ENCODE results near the gene TOR1AIP2. TPM values are rescaled to one million over a fixed set of nuclear protein-coding genes. Genes with fewer than 3 reads are reported as not detected.

TOR1AIP2 gene
- total and polyA plus RNA-seq, 12 donors: 18.9 to 182 (median 134) TPM

DNA sequence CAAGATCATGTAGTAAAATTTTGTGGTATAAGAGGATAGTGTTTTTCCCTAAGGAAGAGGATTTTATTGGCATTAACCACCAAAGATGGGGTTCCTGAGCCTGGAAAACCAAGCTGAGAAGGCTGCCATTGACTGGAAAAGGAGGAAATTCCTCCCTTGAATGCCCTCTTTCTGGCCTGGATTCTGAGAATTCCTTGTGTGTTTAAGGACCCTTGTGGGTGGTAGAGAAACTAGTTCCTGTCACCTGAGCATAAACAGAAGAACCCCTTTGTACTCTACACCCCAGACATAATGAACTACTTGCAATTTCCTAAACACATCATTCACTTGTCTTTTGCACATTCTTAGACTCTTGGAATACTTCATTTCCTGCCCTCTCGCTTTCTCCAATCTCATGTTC, 43.9 kb upstream of the TOR1AIP2 start:
- WGBS, 4 donors: 66 to 82% (median 73%) methylated on average over 1 of the region's 1 CpG
- no peak for TF ChIP-seq POLR2A (IDR thresholded peaks at IDR 0.05)
- TF ChIP-seq, protein P1, sequence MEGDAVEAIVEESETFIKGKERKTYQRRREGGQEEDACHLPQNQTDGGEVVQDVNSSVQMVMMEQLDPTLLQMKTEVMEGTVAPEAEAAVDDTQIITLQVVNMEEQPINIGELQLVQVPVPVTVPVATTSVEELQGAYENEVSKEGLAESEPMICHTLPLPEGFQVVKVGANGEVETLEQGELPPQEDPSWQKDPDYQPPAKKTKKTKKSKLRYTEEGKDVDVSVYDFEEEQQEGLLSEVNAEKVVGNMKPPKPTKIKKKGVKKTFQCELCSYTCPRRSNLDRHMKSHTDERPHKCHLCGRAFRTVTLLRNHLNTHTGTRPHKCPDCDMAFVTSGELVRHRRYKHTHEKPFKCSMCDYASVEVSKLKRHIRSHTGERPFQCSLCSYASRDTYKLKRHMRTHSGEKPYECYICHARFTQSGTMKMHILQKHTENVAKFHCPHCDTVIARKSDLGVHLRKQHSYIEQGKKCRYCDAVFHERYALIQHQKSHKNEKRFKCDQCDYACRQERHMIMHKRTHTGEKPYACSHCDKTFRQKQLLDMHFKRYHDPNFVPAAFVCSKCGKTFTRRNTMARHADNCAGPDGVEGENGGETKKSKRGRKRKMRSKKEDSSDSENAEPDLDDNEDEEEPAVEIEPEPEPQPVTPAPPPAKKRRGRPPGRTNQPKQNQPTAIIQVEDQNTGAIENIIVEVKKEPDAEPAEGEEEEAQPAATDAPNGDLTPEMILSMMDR (IDR thresholded peaks at IDR 0.05): no peak
- no peaks in the 10 kb centered on the region for H3K27me3 ChIP-seq
- peak overlapping the region in 1 of 5 donors; percentile 36 for H3K27ac ChIP-seq
- peaks cover 0 to 32% of the 10 kb centered on the region in 2 donors for H3K36me3 ChIP-seq (replicated peaks in 1 of 2)
- peaks cover 0 to 14% of the 10 kb centered on the region in 2 donors for H3K4me1 ChIP-seq (replicated peaks in 1 of 2)
- no peak for DNase-seq
- intact Hi-C loops (cut with DNase I): no loop called here
- no peaks in the 10 kb centered on the region for H3K9me3 ChIP-seq (replicated peaks in 1 of 3)
- no peak overlapping the region for H3K4me3 ChIP-seq

DNA sequence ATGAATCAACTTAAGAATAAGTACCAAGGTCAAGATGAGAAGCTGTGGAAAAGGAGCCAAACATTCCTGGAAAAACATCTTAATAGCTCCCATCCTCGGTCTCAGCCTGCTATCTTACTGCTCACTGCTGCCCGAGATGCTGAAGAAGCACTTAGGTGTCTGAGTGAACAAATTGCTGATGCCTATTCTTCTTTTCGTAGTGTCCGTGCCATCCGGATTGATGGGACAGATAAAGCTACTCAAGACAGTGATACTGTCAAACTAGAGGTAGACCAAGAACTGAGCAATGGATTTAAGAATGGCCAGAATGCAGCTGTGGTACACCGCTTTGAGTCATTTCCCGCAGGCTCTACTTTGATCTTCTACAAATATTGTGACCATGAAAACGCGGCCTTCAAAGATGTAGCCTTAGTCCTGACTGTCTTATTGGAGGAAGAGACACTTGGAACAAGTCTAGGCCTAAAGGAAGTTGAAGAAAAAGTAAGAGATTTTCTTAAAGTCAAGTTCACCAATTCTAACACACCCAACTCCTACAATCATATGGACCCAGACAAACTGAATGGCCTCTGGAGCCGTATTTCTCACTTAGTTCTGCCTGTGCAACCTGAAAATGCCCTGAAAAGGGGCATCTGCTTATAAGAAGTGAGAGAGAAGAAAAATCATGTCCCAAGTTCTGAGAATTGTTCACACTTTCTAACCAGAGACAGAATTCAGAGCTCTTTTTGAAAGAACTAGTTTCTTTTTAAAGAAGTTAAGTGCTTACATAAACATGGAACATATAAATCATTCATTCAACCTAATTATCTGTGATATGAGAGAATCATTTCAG, 40.2 kb upstream of the TOR1AIP2 start:
- WGBS, 4 donors: 81 to 83% (median 82%) methylated on average over 10 of the region's 10 CpGs
- no peak for DNase-seq
- TF ChIP-seq POLR2A (IDR thresholded peaks at IDR 0.05): no peak
- TF ChIP-seq, protein P1 (IDR thresholded peaks at IDR 0.05): no peak
- intact Hi-C loops (cut with DNase I): loop anchor here in 1 of 2 donors (10.0 kb wide), 1 partner anchor 97 kb away; no protein-coding TSS in a partner anchor
- Histone ChIP-seq H3K9me3 (replicated peaks in 1 of 3) (no peaks in the 10 kb centered on the region), H3K36me3 (replicated peaks in 1 of 2) (peaks cover 0 to 61% of the 10 kb centered on the region in 2 donors), H3K4me1 (replicated peaks in 1 of 2) (peaks cover 0 to 14% of the 10 kb centered on the region in 2 donors), H3K27me3 (no peaks in the 10 kb centered on the region), H3K27ac (no peak overlapping the region), H3K4me3 (no peak overlapping the region)

- H3K36me3 ChIP-seq (replicated peaks in 1 of 2): peaks cover 0 to 59% of the 10 kb centered on the region in 2 donors
- no peak overlapping the region for H3K4me3 ChIP-seq
- no peak overlapping the region for H3K27ac ChIP-seq
- no peak for DNase-seq
- H3K27me3 ChIP-seq: no peaks in the 10 kb centered on the region
- intact Hi-C loops (cut with DNase I): loop anchor here in 1 of 2 donors (10.0 kb wide), 1 partner anchor 103 kb away; no protein-coding TSS in a partner anchor
- H3K4me1 ChIP-seq (replicated peaks in 1 of 2): no peaks in the 10 kb centered on the region
- 96 to 100% (median 97%) methylated on average over 3 of the region's 3 CpGs for WGBS, 4 donors
- H3K9me3 ChIP-seq (replicated peaks in 1 of 3): no peaks in the 10 kb centered on the region
- TF ChIP-seq POLR2A (IDR thresholded peaks at IDR 0.05): no peak
- TF ChIP-seq, protein P1 (IDR thresholded peaks at IDR 0.05): no peak
Observed at GRCh38 chr1:179911812-179912211, 34.2 kb upstream of the TOR1AIP2 start.

GRCh38 chr1:179910934-179911333, 33.3 kb upstream of the TOR1AIP2 start:
- Histone ChIP-seq H3K9me3 (replicated peaks in 1 of 3) (no peaks in the 10 kb centered on the region), H3K36me3 (replicated peaks in 1 of 2) (peaks cover 0 to 51% of the 10 kb centered on the region in 2 donors), H3K27me3 (no peaks in the 10 kb centered on the region), H3K27ac (no peak overlapping the region), H3K4me3 (no peak overlapping the region), H3K4me1 (replicated peaks in 1 of 2) (no peaks in the 10 kb centered on the region)
- intact Hi-C loops (cut with DNase I): loop anchor here in 1 of 2 donors (10.0 kb wide), 1 partner anchor 104 kb away; no protein-coding TSS in a partner anchor
- 55 to 75% (median 66%) methylated on average over 1 of the region's 1 CpG for WGBS, 4 donors
- DNase-seq: no peak
- no peak for TF ChIP-seq POLR2A (IDR thresholded peaks at IDR 0.05)
- TF ChIP-seq, protein P1 (IDR thresholded peaks at IDR 0.05): no peak
